ENCODE results near the gene CDK18. TPM values are rescaled to one million over a fixed set of nuclear protein-coding genes. Genes with fewer than 3 reads are reported as not detected.
A peak's percentile ranks its signal among the peaks of the same experiment; 100 is the strongest.

The CDK18 gene
- polyA plus RNA-seq, 6 donors from 2014 or later = 0.40 to 1.4 (median 0.50) TPM; not detected in 2

GRCh38 chr1:205569411-205570172 lies 65.1 kb downstream of the CDK18 start:
- Mint-ChIP-seq H3K36me3 (no peaks in the 10 kb centered on the region), H3K27me3 (peaks cover 49 to 77% (median 60%) of the 10 kb centered on the region in 3 donors), H3K27ac (no peak overlapping the region), H3K9me3 (no peaks in the 10 kb centered on the region), H3K4me1 (peaks cover 0 to 6% (median 6%) of the 10 kb centered on the region in 3 donors), H3K4me3 (peak overlapping the region; percentile 53 to 78 (median 68))
- DNase-seq (no peak), ATAC-seq (ENCODE audit: low read depth in 2 of 2) (no peak)

GRCh38 chr1:205570173-205570501 lies 65.7 kb downstream of the CDK18 start:
- H3K9me3 Mint-ChIP-seq = no peaks in the 10 kb centered on the region
- no peak for DNase-seq
- no peaks in the 10 kb centered on the region for H3K36me3 Mint-ChIP-seq
- H3K27me3 Mint-ChIP-seq = peaks cover 47 to 76% (median 60%) of the 10 kb centered on the region in 3 donors
- ATAC-seq (ENCODE audit: low read depth in 2 of 2) = no peak
- H3K4me1 Mint-ChIP-seq = peaks cover 0 to 6% (median 6%) of the 10 kb centered on the region in 3 donors
- H3K27ac Mint-ChIP-seq = no peak overlapping the region
- peak overlapping the region in 6 of 8 donors; percentile 14 to 78 (median 62) for H3K4me3 Mint-ChIP-seq

GRCh38 chr1:205570796-205571537 lies 66.5 kb downstream of the CDK18 start:
- Mint-ChIP-seq H3K27me3 (peaks cover 41 to 68% (median 53%) of the 10 kb centered on the region in 3 donors), H3K27ac (peak overlapping the region in 1 of 6 donors; percentile 22), H3K4me1 (peaks cover 0 to 6% (median 6%) of the 10 kb centered on the region in 3 donors), H3K9me3 (no peaks in the 10 kb centered on the region), H3K4me3 (peak overlapping the region in 1 of 8 donors; percentile 66), H3K36me3 (no peaks in the 10 kb centered on the region)
- DNase-seq (no peak), ATAC-seq (ENCODE audit: low read depth in 2 of 2) (no peak)

GRCh38 chr1:205571747-205572146 lies 67.3 kb downstream of the CDK18 start:
- Mint-ChIP-seq H3K27me3 (peaks cover 37 to 62% (median 48%) of the 10 kb centered on the region in 3 donors), H3K36me3 (no peaks in the 10 kb centered on the region), H3K4me3 (peak overlapping the region in 1 of 8 donors; percentile 9), H3K4me1 (peaks cover 0 to 6% (median 6%) of the 10 kb centered on the region in 3 donors), H3K27ac (no peak overlapping the region), H3K9me3 (no peaks in the 10 kb centered on the region)
- DNase-seq (no peak), ATAC-seq (ENCODE audit: low read depth in 2 of 2) (no peak)

GRCh38 chr1:205572421-205572820 lies 68.0 kb downstream of the CDK18 start:
- Mint-ChIP-seq H3K4me1 (peaks cover 0 to 6% (median 6%) of the 10 kb centered on the region in 3 donors), H3K27me3 (peaks cover 31 to 62% (median 48%) of the 10 kb centered on the region in 3 donors), H3K4me3 (peak overlapping the region in 1 of 8 donors; percentile 16), H3K27ac (peak overlapping the region in 1 of 6 donors; percentile 73), H3K36me3 (no peaks in the 10 kb centered on the region), H3K9me3 (no peaks in the 10 kb centered on the region)
- DNase-seq = no peak
- no peak for ATAC-seq (ENCODE audit: low read depth in 2 of 2)

GRCh38 chr1:205575294-205575885 lies 70.9 kb downstream of the CDK18 start:
- H3K4me1 Mint-ChIP-seq = no peaks in the 10 kb centered on the region
- H3K9me3 Mint-ChIP-seq = no peaks in the 10 kb centered on the region
- no peaks in the 10 kb centered on the region for H3K36me3 Mint-ChIP-seq
- DNase-seq (no peak), ATAC-seq (ENCODE audit: low read depth in 2 of 2) (no peak)
- H3K27me3 Mint-ChIP-seq = peaks cover 23 to 53% (median 40%) of the 10 kb centered on the region in 3 donors
- no peak overlapping the region for H3K4me3 Mint-ChIP-seq
- H3K27ac Mint-ChIP-seq = peak overlapping the region in 1 of 6 donors; percentile 66

GRCh38 chr1:205576011-205576410 lies 71.5 kb downstream of the CDK18 start:
- Mint-ChIP-seq H3K9me3 (no peaks in the 10 kb centered on the region), H3K4me1 (no peaks in the 10 kb centered on the region), H3K36me3 (no peaks in the 10 kb centered on the region), H3K27me3 (peaks cover 16 to 52% (median 36%) of the 10 kb centered on the region in 3 donors), H3K27ac (peak overlapping the region in 1 of 6 donors; percentile 66), H3K4me3 (no peak overlapping the region)
- ATAC-seq (ENCODE audit: low read depth in 2 of 2) (no peak), DNase-seq (no peak)

GRCh38 chr1:205576805-205577761 lies 72.6 kb downstream of the CDK18 start:
- H3K9me3 Mint-ChIP-seq = no peaks in the 10 kb centered on the region
- peaks cover 13 to 54% (median 25%) of the 10 kb centered on the region in 3 donors for H3K27me3 Mint-ChIP-seq
- peaks cover 4 to 8% (median 5%) of the 10 kb centered on the region in 3 donors for H3K4me1 Mint-ChIP-seq
- H3K27ac Mint-ChIP-seq = no peak overlapping the region
- ATAC-seq (ENCODE audit: low read depth in 2 of 2) = no peak
- no peak overlapping the region for H3K4me3 Mint-ChIP-seq
- no peaks in the 10 kb centered on the region for H3K36me3 Mint-ChIP-seq
- no peak for DNase-seq

- peaks cover 11 to 18% (median 13%) of the 10 kb centered on the region in 3 donors for H3K4me1 Mint-ChIP-seq
- peak overlapping the region in 1 of 6 donors; percentile 52 for H3K27ac Mint-ChIP-seq
- ATAC-seq (ENCODE audit: low read depth in 2 of 2) = no peak
- peaks cover 8 to 46% (median 15%) of the 10 kb centered on the region in 3 donors for H3K27me3 Mint-ChIP-seq
- H3K4me3 Mint-ChIP-seq = no peak overlapping the region
- no peak for DNase-seq
- no peaks in the 10 kb centered on the region for H3K9me3 Mint-ChIP-seq
- no peaks in the 10 kb centered on the region for H3K36me3 Mint-ChIP-seq
These were observed 73.6 kb downstream of the CDK18 start for GRCh38 chr1:205577874-205578658.

- H3K9me3 Mint-ChIP-seq = no peaks in the 10 kb centered on the region
- no peak for ATAC-seq (ENCODE audit: low read depth in 2 of 2)
- H3K36me3 Mint-ChIP-seq = no peaks in the 10 kb centered on the region
- peaks cover 11 to 24% (median 13%) of the 10 kb centered on the region in 3 donors for H3K4me1 Mint-ChIP-seq
- peaks cover 8 to 44% (median 15%) of the 10 kb centered on the region in 3 donors for H3K27me3 Mint-ChIP-seq
- no peak overlapping the region for H3K27ac Mint-ChIP-seq
- H3K4me3 Mint-ChIP-seq = no peak overlapping the region
- no peak for DNase-seq
These were observed 74.5 kb downstream of the CDK18 start for GRCh38 chr1:205578780-205579571.

GRCh38 chr1:205579711-205580110 lies 75.2 kb downstream of the CDK18 start:
- H3K4me1 Mint-ChIP-seq = peaks cover 11 to 26% (median 13%) of the 10 kb centered on the region in 3 donors

More at GRCh38 chr1:205579711-205580110, 75.2 kb downstream of the CDK18 start:
- H3K27me3 Mint-ChIP-seq = peaks cover 4 to 39% (median 15%) of the 10 kb centered on the region in 3 donors
- ATAC-seq (ENCODE audit: low read depth in 2 of 2) (no peak), DNase-seq (no peak)
- no peak overlapping the region for H3K4me3 Mint-ChIP-seq
- H3K27ac Mint-ChIP-seq = no peak overlapping the region
- no peaks in the 10 kb centered on the region for H3K9me3 Mint-ChIP-seq
- no peaks in the 10 kb centered on the region for H3K36me3 Mint-ChIP-seq
